ENCODE data around the gene SCN9A. TPM values are rescaled to one million over a fixed set of nuclear protein-coding genes. Genes with fewer than 3 reads are reported as not detected.

Gene SCN9A
- total RNA-seq, 1 experiment from 2014 or later = 3.4 TPM

GRCh38 chr2:166230724-166231070, 145.0 kb downstream of the SCN9A start:
- no peaks in the 10 kb centered on the region for H3K36me3 ChIP-seq (ENCODE audit: low read depth)
- no peaks in the 10 kb centered on the region for H3K9me2 ChIP-seq (ENCODE audit: insufficient read depth)
- H3K4me3 ChIP-seq = no peak overlapping the region
- H3K9me3 ChIP-seq (ENCODE audit: insufficient read depth, low read depth) = no peaks in the 10 kb centered on the region
- no peaks in the 10 kb centered on the region for H3K27me3 ChIP-seq (ENCODE audit: insufficient read depth, low read depth)
- H2AFZ ChIP-seq = no peak overlapping the region
- no peaks in the 10 kb centered on the region; the same call in 1 of the 2 replicates for H3K4me1 ChIP-seq (replicated peaks; ENCODE audit: insufficient read depth)
- ChIA-PET POLR2A (ENCODE audit: unreplicated experiment) (interaction anchor here (0.8 kb wide), 1 partner anchor 9 kb away, joined by 5 read pairs; no protein-coding TSS in a partner anchor), CTCF (no interaction called here)
- H3K27ac ChIP-seq = no peak overlapping the region
- no peak for DNase-seq
- BruUV-seq (replicated peaks) = no TSS peak
- no peak overlapping the region for H3K4me2 ChIP-seq
- TF ChIP-seq EZH2 (IDR thresholded peaks at IDR 0.05; ENCODE audit: low read depth) = no peak
- no peak for TF ChIP-seq CTCF (conservative IDR thresholded peaks at IDR 0.05)
- no peaks in the 10 kb centered on the region for H3K79me2 ChIP-seq (ENCODE audit: low read depth)
- intact Hi-C loops (cut with micrococcal nuclease; ENCODE audit: unreplicated experiment) = loop anchor here (5.0 to 10.0 kb wide), 2 partner anchors 48 to 1984 kb away; no protein-coding TSS in a partner anchor
- H4K20me1 ChIP-seq (ENCODE audit: insufficient read depth) = no peaks in the 10 kb centered on the region
- no peaks in the 10 kb centered on the region for H3F3A ChIP-seq (ENCODE audit: insufficient read depth, low read depth)

- ChIA-PET POLR2A (ENCODE audit: unreplicated experiment) (interaction anchor here (0.8 kb wide), 1 partner anchor 10 kb away, joined by 5 read pairs; no protein-coding TSS in a partner anchor), CTCF (no interaction called here)
- no peaks in the 10 kb centered on the region for H3K79me2 ChIP-seq (ENCODE audit: low read depth)
- no peak overlapping the region for H2AFZ ChIP-seq
- no peaks in the 10 kb centered on the region for H3K27me3 ChIP-seq (ENCODE audit: insufficient read depth, low read depth)
- TF ChIP-seq EZH2 (IDR thresholded peaks at IDR 0.05; ENCODE audit: low read depth) (no peak), CTCF (conservative IDR thresholded peaks at IDR 0.05) (no peak)
- no peak overlapping the region for H3K4me3 ChIP-seq
- H3K9me2 ChIP-seq (ENCODE audit: insufficient read depth) = no peaks in the 10 kb centered on the region
- peak in 1 of 2 experiments; percentile 9 for DNase-seq
- no TSS peak for BruUV-seq (replicated peaks)
- no peaks in the 10 kb centered on the region for H3F3A ChIP-seq (ENCODE audit: insufficient read depth, low read depth)
- H3K27ac ChIP-seq = no peak overlapping the region
- H3K4me1 ChIP-seq (replicated peaks; ENCODE audit: insufficient read depth) = no peaks in the 10 kb centered on the region; the same call in 1 of the 2 replicates
- H3K9me3 ChIP-seq (ENCODE audit: insufficient read depth, low read depth) = no peaks in the 10 kb centered on the region
- H4K20me1 ChIP-seq (ENCODE audit: insufficient read depth) = no peaks in the 10 kb centered on the region
- H3K4me2 ChIP-seq = no peak overlapping the region
- H3K36me3 ChIP-seq (ENCODE audit: low read depth) = no peaks in the 10 kb centered on the region
- intact Hi-C loops (cut with micrococcal nuclease; ENCODE audit: unreplicated experiment) = loop anchor here (5.0 to 10.0 kb wide), 2 partner anchors 48 to 1985 kb away; no protein-coding TSS in a partner anchor
Measured at GRCh38 chr2:166230024-166230723, 145.6 kb downstream of the SCN9A start.

- H3K4me2 ChIP-seq = no peak overlapping the region
- no peak for DNase-seq
- no peaks in the 10 kb centered on the region for H3K79me2 ChIP-seq (ENCODE audit: low read depth)
- H3K4me3 ChIP-seq = no peak overlapping the region
- ChIA-PET CTCF (no interaction called here), POLR2A (ENCODE audit: unreplicated experiment) (no interaction called here)
- no peaks in the 10 kb centered on the region for H3F3A ChIP-seq (ENCODE audit: insufficient read depth, low read depth)
- no peak overlapping the region for H2AFZ ChIP-seq
- no peak overlapping the region for H3K27ac ChIP-seq
- H4K20me1 ChIP-seq (ENCODE audit: insufficient read depth) = no peaks in the 10 kb centered on the region
- no peaks in the 10 kb centered on the region for H3K36me3 ChIP-seq (ENCODE audit: low read depth)
- intact Hi-C loops (cut with micrococcal nuclease; ENCODE audit: unreplicated experiment) = loop anchor here (5.0 to 10.0 kb wide), 2 partner anchors 47 to 1985 kb away; no protein-coding TSS in a partner anchor
- H3K27me3 ChIP-seq (ENCODE audit: insufficient read depth, low read depth) = no peaks in the 10 kb centered on the region
- H3K9me2 ChIP-seq (ENCODE audit: insufficient read depth) = no peaks in the 10 kb centered on the region
- no peaks in the 10 kb centered on the region for H3K9me3 ChIP-seq (ENCODE audit: insufficient read depth, low read depth)
- H3K4me1 ChIP-seq (replicated peaks; ENCODE audit: insufficient read depth) = no peaks in the 10 kb centered on the region; the same call in 1 of the 2 replicates
- TF ChIP-seq CTCF (conservative IDR thresholded peaks at IDR 0.05) = no peak
- TF ChIP-seq EZH2 (IDR thresholded peaks at IDR 0.05; ENCODE audit: low read depth) = no peak
- no TSS peak for BruUV-seq (replicated peaks)
Measured at GRCh38 chr2:166229678-166230023, 146.1 kb downstream of the SCN9A start.

All from PC-9 (cell line).